GM21576 (cell line): Measurements from ENCODE around the gene IFNL3.
"Not testable (repeated sequence)": the region's sequence is repeated elsewhere in the genome, so short reads cannot be mapped to it uniquely, and the experiment has no call there.

Experiments used
- ATAC-seq: cut with Tn5 transposase; IDR thresholded peaks from one replicate; pipeline ENCODE4 v1.9.1; 2021; ENCODE audit warnings: mild to moderate bottlenecking, moderate library complexity; ENCODE audit not compliant: unreplicated experiment

IFNL3 gene

GRCh38 chr19:39218230-39219007, 26.4 kb downstream of the IFNL3 start:
- ATAC-seq, result no peak

- ATAC-seq, result no peak
These were observed 27.7 kb downstream of the IFNL3 start for GRCh38 chr19:39217094-39217493.

GRCh38 chr19:39215323-39215722, 29.5 kb downstream of the IFNL3 start:
- not testable (repeated sequence) for ATAC-seq

GRCh38 chr19:39212375-39212742, 32.4 kb downstream of the IFNL3 start:
- ATAC-seq, result no peak

GRCh38 chr19:39211731-39212374, 33.0 kb downstream of the IFNL3 start:
- no peak for ATAC-seq

GRCh38 chr19:39209196-39209595, 35.6 kb downstream of the IFNL3 start:
- no peak for ATAC-seq

- no peak for ATAC-seq
These were observed 36.5 kb downstream of the IFNL3 start for GRCh38 chr19:39208175-39208795.

- no peak for ATAC-seq
These were observed 37.4 kb downstream of the IFNL3 start for GRCh38 chr19:39207293-39207836.

GRCh38 chr19:39206122-39206521, 38.7 kb downstream of the IFNL3 start:
- ATAC-seq, result no peak

GRCh38 chr19:39205449-39205764, 39.4 kb downstream of the IFNL3 start:
- ATAC-seq, result no peak

GRCh38 chr19:39203372-39204341, 41.1 kb downstream of the IFNL3 start, which contains the start of gene SYCN:
SYCN (minus strand) TSS chr19:39204263; CDS start chr19:39204254, 9 bp downstream.
- no peak for ATAC-seq

GRCh38 chr19:39202998-39203355, 41.8 kb downstream of the IFNL3 start:
- no peak for ATAC-seq

- ATAC-seq, result no peak
These were observed 44.0 kb downstream of the IFNL3 start for GRCh38 chr19:39200803-39201115.

GRCh38 chr19:39200066-39200802, 44.6 kb downstream of the IFNL3 start:
- ATAC-seq, result no peak

- no peak for ATAC-seq
These were observed 45.8 kb downstream of the IFNL3 start for GRCh38 chr19:39199025-39199424.

- no peak for ATAC-seq
These were observed 47.0 kb downstream of the IFNL3 start for GRCh38 chr19:39197808-39198207.

- ATAC-seq, result no peak
These were observed 47.8 kb downstream of the IFNL3 start, which contains the start of gene NCCRP1 for GRCh38 chr19:39196860-39197562. NCCRP1 (plus strand) TSS chr19:39196964; CDS start chr19:39196983, 19 bp downstream.

GRCh38 chr19:39196320-39196719, 48.5 kb downstream of the IFNL3 start:
- no peak for ATAC-seq

- ATAC-seq, result no peak
These were observed 49.1 kb downstream of the IFNL3 start for GRCh38 chr19:39195755-39196154.
